K562 (cell line): ENCODE data around the gene NAA38. TPM values are rescaled to one million over a fixed set of nuclear protein-coding genes. Genes with fewer than 3 reads are reported as not detected.

Source experiments
- ATAC-seq: fragments of 200-7000 bp; cut with Tn5 transposase; 3 replicates; pipeline ENCODE4 v1.9.1; 2020; ENCODE audit warnings: moderate library complexity
- BruUV-seq: library from RNA; stranded (reverse); fragments of 400-500 nt; replicated peaks from 2 replicates; lab custom pipeline; 2021; lab: Mats Ljungman, UMichigan
- CTCF ChIA-PET: fragments of 300-600 bp; formaldehyde crosslinking; extraction: SDS; loops from one replicate; lab custom pipeline; 2021; ENCODE audit warnings: low intra/inter-chr PET ratio; lab: Yijun Ruan, JAX
- POLR2A ChIA-PET: fragments of 300-600, 350-650 bp; sonication (Branson Sonifier 250); formaldehyde crosslinking; extraction: SDS; loops from one replicate; lab custom pipeline; 2021; ENCODE audit warnings: antibody characterized with exemption, inconsistent platforms; lab: Yijun Ruan, JAX
- DNase-seq, 4 experiments: peaks; one replicate each; pipeline versions ENCODE4 v3.0.0 to v3.0.0-alpha.2; 2011 to 2018; ENCODE audit warnings: low spot score in 3 of 4, mixed read lengths in 3 of 4; ENCODE audit errors: extremely low read depth in 1 of 4
- FAIRE-seq: peaks from 2 replicates; lab custom pipeline; 2011; peaks lifted over from hg19 to GRCh38; lab: Jason Lieb, UNC
- H2AFZ ChIP-seq: 2 replicates; pipeline ENCODE4 v1.6.0; 2011; ENCODE audit warnings: low read depth, low read length, control low read depth, inconsistent platforms
- H3K27ac ChIP-seq: fragments of 200-600 bp; 3 replicates; pipeline ENCODE4 v1.8.0; 2011; ENCODE audit warnings: low read depth, mild to moderate bottlenecking, control low read depth, inconsistent platforms, low read length, moderate library complexity, mixed read lengths; ENCODE audit errors: extremely low read depth
- H3K27me3 ChIP-seq, 2 experiments: fragments of 300-600 bp in 1 of 2; 2 replicates in 1 of 2; 3 replicates in 1 of 2; pipeline versions ENCODE4 v1.6.0 to v1.8.0; 2011; ENCODE audit warnings: inconsistent platforms in 2 of 2, low read length in 2 of 2, mild to moderate bottlenecking in 1 of 2, mixed read lengths in 1 of 2, moderate library complexity in 1 of 2; ENCODE audit not compliant: control insufficient read depth in 2 of 2, insufficient read depth in 2 of 2
- H3K36me3 ChIP-seq: fragments of 300-600 bp; 3 replicates; pipeline ENCODE4 v1.8.0; 2011; ENCODE audit warnings: mild to moderate bottlenecking, low read length, inconsistent platforms; ENCODE audit not compliant: control insufficient read depth, insufficient read depth
- H3K4me1 ChIP-seq, 2 experiments: fragments of 200-600 bp in 1 of 2; replicated peaks in 1 of 2; 2 replicates in 1 of 2; 3 replicates in 1 of 2; pipeline versions ENCODE4 v1.5.1 to v1.8.0; 2011; ENCODE audit warnings: inconsistent platforms in 2 of 2, low read length in 2 of 2, mild to moderate bottlenecking in 1 of 2, mixed read lengths in 1 of 2, moderate library complexity in 1 of 2; ENCODE audit not compliant: control insufficient read depth in 2 of 2, insufficient read depth in 2 of 2
- H3K4me2 ChIP-seq: 2 replicates; pipeline ENCODE4 v1.6.1; 2011; ENCODE audit warnings: low read length, control low read depth, inconsistent platforms, mixed read lengths; ENCODE audit not compliant: insufficient read depth
- H3K4me3 ChIP-seq: fragments of 200-600 bp; sonication (generic), shearing (Covaris generic); 2 replicates; pipeline ENCODE4 v1.5.1; 2016; ENCODE audit warnings: control low read depth, inconsistent platforms
- H3K79me2 ChIP-seq: fragments of 200-600 bp; 3 replicates; pipeline ENCODE4 v1.8.0; 2011; ENCODE audit warnings: low read length, inconsistent platforms; ENCODE audit not compliant: control insufficient read depth, insufficient read depth
- H3K9ac ChIP-seq, 2 experiments: 2 replicates each; pipeline versions ENCODE4 v1.6.0 to v1.6.1; 2011; ENCODE audit warnings: low read depth in 2 of 2, low read length in 2 of 2, control low read depth in 1 of 2, inconsistent platforms in 1 of 2, mild to moderate bottlenecking in 1 of 2, mixed read lengths in 1 of 2; ENCODE audit not compliant: insufficient read depth in 1 of 2
- H3K9me1 ChIP-seq: one replicate; pipeline ENCODE4 v1.6.0; 2011; ENCODE audit warnings: inconsistent platforms, mild to moderate bottlenecking, low read length, moderate library complexity; ENCODE audit not compliant: control insufficient read depth, insufficient read depth
- H3K9me3 ChIP-seq: replicated peaks from 2 replicates; pipeline ENCODE4 v1.5.1; 2011; ENCODE audit warnings: low read depth, low read length, inconsistent platforms; ENCODE audit not compliant: control insufficient read depth, insufficient read depth
- H4K20me1 ChIP-seq: replicated peaks from 2 replicates; pipeline ENCODE4 v1.6.1; 2011; ENCODE audit warnings: low read length, inconsistent platforms, mixed read lengths; ENCODE audit not compliant: control insufficient read depth, insufficient read depth
- KAT8 ChIP-seq: fragments of 450-650 bp; IDR thresholded peaks from 2 replicates; pipeline ENCODE4 v1.6.1; 2016; ENCODE audit warnings: low read depth, mild to moderate bottlenecking
- PRPF4 ChIP-seq: fragments of 200-400 bp; formaldehyde crosslinking; IDR thresholded peaks from one replicate; pipeline ENCODE4 v1.6.1; 2017; ENCODE audit warnings: low read length, low read depth, mild to moderate bottlenecking; ENCODE audit not compliant: insufficient read depth, poor library complexity, severe bottlenecking
- TBP ChIP-seq: optimal IDR thresholded peaks from 2 replicates; pipeline ENCODE3; 2011; ENCODE audit warnings: low read depth, low read length, improper control_type of control experiment
- WGBS: fragments of 100-300 bp; shearing (Covaris generic); methylation state at CpG from one replicate; pipeline ENCODE4 v1.1.6; 2016; ENCODE audit warnings: low coverage, mixed read lengths; ENCODE audit not compliant: insufficient coverage; ENCODE audit errors: missing lambda C conversion rate; 5-methylcytosine and 5-hydroxymethylcytosine counted together
- in situ Hi-C: fragments of 300-500 bp; cut with MboI; formaldehyde crosslinking; loops from 4 replicates; pipeline ENCODE4 v1.15.0; 2018; ENCODE audit warnings: inconsistent platforms, mixed read lengths
- intact Hi-C: fragments of 100-400 bp; cut with micrococcal nuclease; formaldehyde crosslinking; loops from 2 replicates; pipeline ENCODE4 v1.14.2; 2022
- polyA plus RNA-seq, 8 experiments: library from polyadenylated mRNA; depleted of rRNA in 4 of 8; stranded (reverse) in 5 of 8; unstranded in 3 of 8; fragments of >200 nt; fragmentation: Nextera tagmentation in 2 of 8; fragmentation: Illumina TruSeq in 1 of 8; extraction: Ambion mirVana in 2 of 8; extraction: Trizol in 1 of 8; gene quantifications; 2 replicates each; pipeline versions ENCODE4 v1.2.1 to v1.2.3, GENCODE V29; 2011 to 2014; ENCODE audit warnings: inconsistent platforms in 1 of 8, missing spikeins in 1 of 8
- total RNA-seq, 7 experiments: library from RNA; depleted of rRNA in 6 of 7; stranded (reverse); fragments of >200 nt in 6 of 7; fragmentation: Illumina TruSeq in 2 of 7; extraction: Trizol in 2 of 7; gene quantifications; 2 replicates each; pipeline versions ENCODE4 v1.2.1 to v1.2.3, GENCODE V29; 2011 to 2021; ENCODE audit warnings: low replicate concordance in 1 of 7
- TF ChIP-seq, protein P1 (sequence below): sonication (generic); IDR thresholded peaks from 2 replicates; pipeline ENCODE4 v1.6.1; 2016
- TF ChIP-seq, protein P2 (sequence below): fragments of 450-650 bp; IDR thresholded peaks from 2 replicates; pipeline ENCODE4 v1.6.1; 2016; ENCODE audit warnings: mild to moderate bottlenecking, moderate library complexity
- TF ChIP-seq, protein P3 (sequence below): fragments of 250-450 bp; sonication (Bioruptor Pico); IDR thresholded peaks from 2 replicates; pipeline ENCODE4 v1.5.0; 2021

The NAA38 gene
- total and polyA plus RNA-seq, 9 of the 15 experiments (the other 6 are each of a cell fraction or from before 2014, with no cell fraction given), result 16.4 to 99.8 (median 57.3) TPM

DNA sequence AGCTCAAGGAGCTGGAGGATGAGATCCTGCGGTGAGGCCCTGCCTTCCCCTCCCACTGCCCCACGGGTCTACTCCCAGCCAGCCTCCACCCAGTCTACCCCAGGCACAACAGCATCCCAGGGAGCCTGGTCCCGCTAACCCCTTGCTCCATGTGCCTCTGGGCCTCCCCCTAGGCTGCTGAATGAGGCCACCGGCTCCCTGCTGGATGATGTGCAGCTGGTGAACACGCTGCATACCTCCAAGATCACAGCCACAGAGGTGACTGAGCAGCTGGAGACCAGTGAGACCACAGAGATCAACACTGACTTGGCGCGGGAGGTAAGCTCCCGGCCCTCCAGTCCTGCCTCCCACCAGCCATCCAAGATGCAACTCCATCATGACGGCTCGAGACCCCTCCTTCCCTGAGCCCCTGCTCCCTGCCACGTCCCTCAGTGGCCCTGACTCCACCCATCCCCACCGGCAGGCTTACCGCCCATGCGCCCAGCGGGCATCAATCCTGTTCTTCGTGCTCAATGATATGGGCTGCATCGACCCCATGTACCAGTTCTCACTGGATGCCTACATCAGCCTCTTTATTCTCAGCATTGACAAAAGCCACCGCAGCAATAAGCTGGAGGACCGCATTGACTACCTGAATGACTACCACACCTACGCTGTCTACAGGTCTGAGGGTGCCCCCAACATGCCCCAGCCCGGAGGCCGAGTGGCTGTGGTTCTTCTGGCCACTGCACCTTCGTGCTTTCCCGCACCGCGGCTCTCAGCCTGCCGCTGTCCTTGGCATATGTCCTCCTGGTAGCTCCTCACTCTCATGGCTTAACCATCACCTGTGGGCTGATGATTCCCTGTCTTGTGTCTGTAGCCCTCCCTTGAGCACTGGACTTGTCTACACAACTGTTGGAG lies 38.4 kb downstream of the NAA38 start:
- no peaks in the 10 kb centered on the region for H3K36me3 ChIP-seq
- DNase-seq (no peak), ATAC-seq (no peak), FAIRE-seq (no peak)
- H3K27me3 ChIP-seq, result peaks cover 15 to 68% of the 10 kb centered on the region in 2 experiments
- H3K9me1 ChIP-seq, result no peaks in the 10 kb centered on the region
- no peak overlapping the region for H3K9ac ChIP-seq
- H3K4me3 ChIP-seq, result no peak overlapping the region
- no peaks in the 10 kb centered on the region for H3K79me2 ChIP-seq
- ChIA-PET POLR2A (interaction anchor here (0.7 to 1.2 kb wide), 2 partner anchors 11 to 71 kb away, joined by 3 read pairs; no protein-coding TSS in a partner anchor), CTCF (no interaction called here)
- peaks cover 0 to 5% of the 10 kb centered on the region in 2 experiments; a peak in 2 of 5 replicates for H3K4me1 ChIP-seq
- H4K20me1 ChIP-seq, result no peaks in the 10 kb centered on the region; the same call in 1 of the 2 replicates
- in situ Hi-C loops, result no loop called here
- H2AFZ ChIP-seq, result no peak overlapping the region
- no peaks in the 10 kb centered on the region for H3K9me3 ChIP-seq
- no TSS peak for BruUV-seq
- no peak overlapping the region for H3K27ac ChIP-seq
- WGBS, result under 1% methylated on average over 21 of the region's 27 CpGs
- H3K4me2 ChIP-seq, result no peak overlapping the region
- intact Hi-C loops, result no loop called here
- TF ChIP-seq TBP (no peak), PRPF4 (no peak), KAT8 (no peak)
- TF ChIP-seq, protein P1, sequence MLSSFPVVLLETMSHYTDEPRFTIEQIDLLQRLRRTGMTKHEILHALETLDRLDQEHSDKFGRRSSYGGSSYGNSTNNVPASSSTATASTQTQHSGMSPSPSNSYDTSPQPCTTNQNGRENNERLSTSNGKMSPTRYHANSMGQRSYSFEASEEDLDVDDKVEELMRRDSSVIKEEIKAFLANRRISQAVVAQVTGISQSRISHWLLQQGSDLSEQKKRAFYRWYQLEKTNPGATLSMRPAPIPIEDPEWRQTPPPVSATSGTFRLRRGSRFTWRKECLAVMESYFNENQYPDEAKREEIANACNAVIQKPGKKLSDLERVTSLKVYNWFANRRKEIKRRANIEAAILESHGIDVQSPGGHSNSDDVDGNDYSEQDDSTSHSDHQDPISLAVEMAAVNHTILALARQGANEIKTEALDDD, result no peak
- TF ChIP-seq, protein P2, sequence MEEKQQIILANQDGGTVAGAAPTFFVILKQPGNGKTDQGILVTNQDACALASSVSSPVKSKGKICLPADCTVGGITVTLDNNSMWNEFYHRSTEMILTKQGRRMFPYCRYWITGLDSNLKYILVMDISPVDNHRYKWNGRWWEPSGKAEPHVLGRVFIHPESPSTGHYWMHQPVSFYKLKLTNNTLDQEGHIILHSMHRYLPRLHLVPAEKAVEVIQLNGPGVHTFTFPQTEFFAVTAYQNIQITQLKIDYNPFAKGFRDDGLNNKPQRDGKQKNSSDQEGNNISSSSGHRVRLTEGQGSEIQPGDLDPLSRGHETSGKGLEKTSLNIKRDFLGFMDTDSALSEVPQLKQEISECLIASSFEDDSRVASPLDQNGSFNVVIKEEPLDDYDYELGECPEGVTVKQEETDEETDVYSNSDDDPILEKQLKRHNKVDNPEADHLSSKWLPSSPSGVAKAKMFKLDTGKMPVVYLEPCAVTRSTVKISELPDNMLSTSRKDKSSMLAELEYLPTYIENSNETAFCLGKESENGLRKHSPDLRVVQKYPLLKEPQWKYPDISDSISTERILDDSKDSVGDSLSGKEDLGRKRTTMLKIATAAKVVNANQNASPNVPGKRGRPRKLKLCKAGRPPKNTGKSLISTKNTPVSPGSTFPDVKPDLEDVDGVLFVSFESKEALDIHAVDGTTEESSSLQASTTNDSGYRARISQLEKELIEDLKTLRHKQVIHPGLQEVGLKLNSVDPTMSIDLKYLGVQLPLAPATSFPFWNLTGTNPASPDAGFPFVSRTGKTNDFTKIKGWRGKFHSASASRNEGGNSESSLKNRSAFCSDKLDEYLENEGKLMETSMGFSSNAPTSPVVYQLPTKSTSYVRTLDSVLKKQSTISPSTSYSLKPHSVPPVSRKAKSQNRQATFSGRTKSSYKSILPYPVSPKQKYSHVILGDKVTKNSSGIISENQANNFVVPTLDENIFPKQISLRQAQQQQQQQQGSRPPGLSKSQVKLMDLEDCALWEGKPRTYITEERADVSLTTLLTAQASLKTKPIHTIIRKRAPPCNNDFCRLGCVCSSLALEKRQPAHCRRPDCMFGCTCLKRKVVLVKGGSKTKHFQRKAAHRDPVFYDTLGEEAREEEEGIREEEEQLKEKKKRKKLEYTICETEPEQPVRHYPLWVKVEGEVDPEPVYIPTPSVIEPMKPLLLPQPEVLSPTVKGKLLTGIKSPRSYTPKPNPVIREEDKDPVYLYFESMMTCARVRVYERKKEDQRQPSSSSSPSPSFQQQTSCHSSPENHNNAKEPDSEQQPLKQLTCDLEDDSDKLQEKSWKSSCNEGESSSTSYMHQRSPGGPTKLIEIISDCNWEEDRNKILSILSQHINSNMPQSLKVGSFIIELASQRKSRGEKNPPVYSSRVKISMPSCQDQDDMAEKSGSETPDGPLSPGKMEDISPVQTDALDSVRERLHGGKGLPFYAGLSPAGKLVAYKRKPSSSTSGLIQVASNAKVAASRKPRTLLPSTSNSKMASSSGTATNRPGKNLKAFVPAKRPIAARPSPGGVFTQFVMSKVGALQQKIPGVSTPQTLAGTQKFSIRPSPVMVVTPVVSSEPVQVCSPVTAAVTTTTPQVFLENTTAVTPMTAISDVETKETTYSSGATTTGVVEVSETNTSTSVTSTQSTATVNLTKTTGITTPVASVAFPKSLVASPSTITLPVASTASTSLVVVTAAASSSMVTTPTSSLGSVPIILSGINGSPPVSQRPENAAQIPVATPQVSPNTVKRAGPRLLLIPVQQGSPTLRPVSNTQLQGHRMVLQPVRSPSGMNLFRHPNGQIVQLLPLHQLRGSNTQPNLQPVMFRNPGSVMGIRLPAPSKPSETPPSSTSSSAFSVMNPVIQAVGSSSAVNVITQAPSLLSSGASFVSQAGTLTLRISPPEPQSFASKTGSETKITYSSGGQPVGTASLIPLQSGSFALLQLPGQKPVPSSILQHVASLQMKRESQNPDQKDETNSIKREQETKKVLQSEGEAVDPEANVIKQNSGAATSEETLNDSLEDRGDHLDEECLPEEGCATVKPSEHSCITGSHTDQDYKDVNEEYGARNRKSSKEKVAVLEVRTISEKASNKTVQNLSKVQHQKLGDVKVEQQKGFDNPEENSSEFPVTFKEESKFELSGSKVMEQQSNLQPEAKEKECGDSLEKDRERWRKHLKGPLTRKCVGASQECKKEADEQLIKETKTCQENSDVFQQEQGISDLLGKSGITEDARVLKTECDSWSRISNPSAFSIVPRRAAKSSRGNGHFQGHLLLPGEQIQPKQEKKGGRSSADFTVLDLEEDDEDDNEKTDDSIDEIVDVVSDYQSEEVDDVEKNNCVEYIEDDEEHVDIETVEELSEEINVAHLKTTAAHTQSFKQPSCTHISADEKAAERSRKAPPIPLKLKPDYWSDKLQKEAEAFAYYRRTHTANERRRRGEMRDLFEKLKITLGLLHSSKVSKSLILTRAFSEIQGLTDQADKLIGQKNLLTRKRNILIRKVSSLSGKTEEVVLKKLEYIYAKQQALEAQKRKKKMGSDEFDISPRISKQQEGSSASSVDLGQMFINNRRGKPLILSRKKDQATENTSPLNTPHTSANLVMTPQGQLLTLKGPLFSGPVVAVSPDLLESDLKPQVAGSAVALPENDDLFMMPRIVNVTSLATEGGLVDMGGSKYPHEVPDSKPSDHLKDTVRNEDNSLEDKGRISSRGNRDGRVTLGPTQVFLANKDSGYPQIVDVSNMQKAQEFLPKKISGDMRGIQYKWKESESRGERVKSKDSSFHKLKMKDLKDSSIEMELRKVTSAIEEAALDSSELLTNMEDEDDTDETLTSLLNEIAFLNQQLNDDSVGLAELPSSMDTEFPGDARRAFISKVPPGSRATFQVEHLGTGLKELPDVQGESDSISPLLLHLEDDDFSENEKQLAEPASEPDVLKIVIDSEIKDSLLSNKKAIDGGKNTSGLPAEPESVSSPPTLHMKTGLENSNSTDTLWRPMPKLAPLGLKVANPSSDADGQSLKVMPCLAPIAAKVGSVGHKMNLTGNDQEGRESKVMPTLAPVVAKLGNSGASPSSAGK, result no peak
- TF ChIP-seq, protein P3, sequence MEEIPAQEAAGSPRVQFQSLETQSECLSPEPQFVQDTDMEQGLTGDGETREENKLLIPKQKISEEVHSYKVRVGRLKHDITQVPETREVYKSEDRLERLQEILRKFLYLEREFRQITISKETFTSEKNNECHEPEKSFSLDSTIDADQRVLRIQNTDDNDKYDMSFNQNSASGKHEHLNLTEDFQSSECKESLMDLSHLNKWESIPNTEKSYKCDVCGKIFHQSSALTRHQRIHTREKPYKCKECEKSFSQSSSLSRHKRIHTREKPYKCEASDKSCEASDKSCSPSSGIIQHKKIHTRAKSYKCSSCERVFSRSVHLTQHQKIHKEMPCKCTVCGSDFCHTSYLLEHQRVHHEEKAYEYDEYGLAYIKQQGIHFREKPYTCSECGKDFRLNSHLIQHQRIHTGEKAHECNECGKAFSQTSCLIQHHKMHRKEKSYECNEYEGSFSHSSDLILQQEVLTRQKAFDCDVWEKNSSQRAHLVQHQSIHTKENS (CRISPR knock-in tag), result no peak
